GM13976 (cell line): ENCODE measurements around the gene APLF.
"Not testable (repeated sequence)": the region's sequence is repeated elsewhere in the genome, so short reads cannot be mapped to it uniquely, and the experiment has no call there.

Experiments used
- DNase-seq: peaks from one replicate; pipeline ENCODE4 v3.0.0; 2012; ENCODE audit warnings: low spot score
- CTCF ChIP-seq: IDR thresholded peaks from 2 replicates; pipeline ENCODE4 v1.5.1; 2012; ENCODE audit warnings: borderline replicate concordance, mild to moderate bottlenecking; ENCODE audit not compliant: insufficient read depth; ENCODE audit errors: extremely low read depth, missing control alignments, control extremely low read depth
- in situ Hi-C: fragments of 300-500 bp; cut with MboI; formaldehyde crosslinking; loops from one replicate; pipeline ENCODE4 v1.12.0; 2022; ENCODE audit warnings: low sequenced_read_pairs, mixed read lengths, inconsistent platforms; ENCODE audit not compliant: unreplicated experiment

Gene APLF

GRCh38 chr2:68568116-68568515, 100.7 kb downstream of the APLF start:
- no peak for TF ChIP-seq CTCF
- in situ Hi-C loops, result no loop called here
- DNase-seq, result no peak

DNA sequence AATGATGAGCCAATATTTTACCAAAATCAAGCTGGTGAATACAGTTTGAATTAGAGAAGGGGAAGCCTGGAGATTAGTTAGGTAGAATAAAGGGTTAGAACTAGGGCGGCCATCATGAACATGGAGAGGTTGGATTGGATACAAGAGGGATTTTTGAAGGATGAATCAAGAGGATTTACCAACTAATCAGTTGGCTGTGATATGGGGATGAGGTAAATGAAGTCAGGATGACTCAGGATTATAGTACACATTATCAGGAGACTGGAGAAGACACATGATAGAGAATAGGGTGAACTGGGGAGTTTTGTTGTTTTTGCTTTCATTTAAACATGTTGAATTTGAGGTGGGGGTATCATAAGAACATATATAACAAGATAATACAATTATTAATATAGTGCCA, 102.2 kb downstream of the APLF start:
- no peak for TF ChIP-seq CTCF
- no peak for DNase-seq
- in situ Hi-C loops, result no loop called here

- in situ Hi-C loops, DNase-seq: not testable (repeated sequence)
Measured at GRCh38 chr2:68570434-68570833, 103.0 kb downstream of the APLF start.

DNA sequence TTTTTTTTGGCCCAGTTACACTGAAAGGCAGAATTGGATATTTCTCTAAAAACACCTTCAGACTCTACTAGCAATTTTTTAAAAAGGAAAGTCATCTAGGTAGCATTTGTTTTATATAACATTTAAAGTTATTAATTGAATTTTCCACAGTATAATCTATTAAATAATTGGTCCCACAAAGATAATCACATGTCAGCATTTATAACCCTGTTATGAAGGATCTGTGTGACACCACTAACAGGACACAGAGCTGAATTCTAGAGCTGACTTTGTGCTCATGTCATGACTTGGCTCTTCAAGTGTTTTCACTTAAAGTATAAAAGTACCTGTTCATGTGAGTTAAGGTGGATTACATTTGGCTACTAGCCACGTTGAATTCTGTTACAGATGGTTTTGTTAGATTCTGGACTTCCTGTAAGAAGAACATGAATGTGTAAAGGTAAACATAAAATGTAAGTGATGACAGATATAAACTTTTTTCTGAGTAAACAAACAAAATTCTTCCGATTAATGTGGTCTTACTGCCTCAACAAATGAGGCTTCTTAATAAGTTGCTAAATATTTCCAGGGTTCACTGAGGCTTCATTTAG, 106.9 kb downstream of the APLF start:
- in situ Hi-C loops, result no loop called here
- DNase-seq, result no peak
- no peak for TF ChIP-seq CTCF

DNA sequence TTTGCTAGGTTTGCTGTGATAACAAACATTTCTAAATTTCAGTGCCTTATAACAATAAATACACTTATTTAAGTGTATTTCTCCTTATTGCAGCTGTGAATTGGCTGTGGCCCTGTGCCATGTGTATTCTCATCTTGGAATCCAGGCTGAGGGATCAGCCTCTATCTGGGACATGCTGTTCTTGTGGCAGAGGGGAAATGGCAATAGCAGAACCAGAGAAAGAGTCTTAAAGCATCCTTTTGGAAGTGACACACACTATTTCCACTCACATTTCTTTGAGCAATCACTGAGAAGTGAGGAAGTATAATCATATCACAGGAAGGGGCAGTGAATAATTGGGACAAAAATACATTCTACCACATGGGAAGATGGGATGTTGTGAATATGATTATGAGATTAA, 109.8 kb downstream of the APLF start:
- TF ChIP-seq CTCF, result no peak
- in situ Hi-C loops, result no loop called here
- DNase-seq, result no peak

DNA sequence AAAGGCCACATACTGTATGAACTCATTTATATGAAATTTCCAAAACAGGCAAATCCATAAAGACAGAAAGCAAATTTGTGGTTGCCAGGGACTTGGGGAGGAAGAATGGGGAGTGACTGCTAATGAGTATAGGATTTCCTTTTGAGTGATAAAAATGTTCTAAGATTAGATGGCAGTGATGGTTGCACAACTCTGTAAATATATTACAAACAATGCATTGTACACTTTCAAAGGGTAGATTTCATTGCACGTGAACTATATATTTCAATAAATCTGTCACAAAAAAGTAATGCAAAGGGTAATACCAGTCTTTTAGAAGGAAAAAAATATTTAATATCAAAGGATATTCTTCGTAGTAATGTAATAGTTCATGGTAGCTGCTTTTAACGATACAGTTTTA, 112.3 kb downstream of the APLF start:
- TF ChIP-seq CTCF, result no peak
- in situ Hi-C loops, result no loop called here
- DNase-seq, result no peak

- TF ChIP-seq CTCF, result no peak
- in situ Hi-C loops, result no loop called here
- no peak for DNase-seq
Measured at GRCh38 chr2:68588589-68588988, 121.2 kb downstream of the APLF start.
